A172 (cell line): ENCODE measurements around the gene VN1R2. TPM values are rescaled to one million over a fixed set of nuclear protein-coding genes. Genes with fewer than 3 reads are reported as not detected.
"Not testable (repeated sequence)": the region's sequence is repeated elsewhere in the genome, so short reads cannot be mapped to it uniquely, and the experiment has no call there.

Experiments
- DNase-seq: peaks from one replicate; pipeline ENCODE4 v3.0.0-alpha.2; 2015; ENCODE audit warnings: low spot score
- total RNA-seq: library from RNA; depleted of rRNA; stranded (reverse); fragments of >200 nt; shearing (Covaris generic); gene quantifications from 2 replicates; pipeline ENCODE4 v1.2.3, GENCODE V29; 2014; rRNA removed

VN1R2 gene, protein sequence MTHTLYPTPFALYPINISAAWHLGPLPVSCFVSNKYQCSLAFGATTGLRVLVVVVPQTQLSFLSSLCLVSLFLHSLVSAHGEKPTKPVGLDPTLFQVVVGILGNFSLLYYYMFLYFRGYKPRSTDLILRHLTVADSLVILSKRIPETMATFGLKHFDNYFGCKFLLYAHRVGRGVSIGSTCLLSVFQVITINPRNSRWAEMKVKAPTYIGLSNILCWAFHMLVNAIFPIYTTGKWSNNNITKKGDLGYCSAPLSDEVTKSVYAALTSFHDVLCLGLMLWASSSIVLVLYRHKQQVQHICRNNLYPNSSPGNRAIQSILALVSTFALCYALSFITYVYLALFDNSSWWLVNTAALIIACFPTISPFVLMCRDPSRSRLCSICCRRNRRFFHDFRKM
- total RNA-seq = not detected in 2 replicates

DNA sequence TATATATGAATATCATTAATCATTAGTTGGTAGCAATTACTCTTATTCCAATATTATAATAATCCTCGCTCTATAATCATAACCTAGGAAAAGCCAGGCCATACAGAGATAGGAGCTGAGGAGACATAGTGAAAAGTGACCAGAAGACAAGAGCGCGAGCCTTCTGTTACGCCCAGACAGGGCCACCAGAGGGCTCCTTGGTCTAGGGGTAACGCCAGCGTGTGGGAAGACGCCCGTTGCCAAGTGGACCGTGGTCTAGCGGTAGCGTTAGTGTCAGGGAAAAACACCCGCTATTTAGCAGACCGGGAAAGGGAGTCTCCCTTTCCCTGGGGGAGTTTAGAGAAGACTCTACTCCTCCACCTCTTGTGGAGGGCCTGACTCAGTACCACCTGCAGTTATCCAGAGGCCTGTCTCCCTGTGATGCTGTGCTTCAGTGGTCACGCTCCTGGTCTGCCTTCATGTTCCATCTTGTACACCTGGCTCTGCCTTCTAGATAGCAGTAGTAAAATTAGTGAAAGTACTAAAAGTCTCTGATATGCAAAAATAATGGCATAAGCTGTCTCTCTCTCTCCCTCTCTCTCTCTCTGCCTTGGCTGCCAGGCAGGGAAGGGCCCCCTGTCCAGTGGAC lies at the start of gene VN1R2:
TSS of gene VN1R2 (plus strand) at position 578 of the 628 bp plus-strand sequence. CDS start 84 bp downstream, outside the sequence.
- DNase-seq = not testable (repeated sequence)

- not testable (repeated sequence) for DNase-seq
Measured at GRCh38 chr19:53211554-53211953, 46.5 kb upstream of the VN1R2 start.

DNA sequence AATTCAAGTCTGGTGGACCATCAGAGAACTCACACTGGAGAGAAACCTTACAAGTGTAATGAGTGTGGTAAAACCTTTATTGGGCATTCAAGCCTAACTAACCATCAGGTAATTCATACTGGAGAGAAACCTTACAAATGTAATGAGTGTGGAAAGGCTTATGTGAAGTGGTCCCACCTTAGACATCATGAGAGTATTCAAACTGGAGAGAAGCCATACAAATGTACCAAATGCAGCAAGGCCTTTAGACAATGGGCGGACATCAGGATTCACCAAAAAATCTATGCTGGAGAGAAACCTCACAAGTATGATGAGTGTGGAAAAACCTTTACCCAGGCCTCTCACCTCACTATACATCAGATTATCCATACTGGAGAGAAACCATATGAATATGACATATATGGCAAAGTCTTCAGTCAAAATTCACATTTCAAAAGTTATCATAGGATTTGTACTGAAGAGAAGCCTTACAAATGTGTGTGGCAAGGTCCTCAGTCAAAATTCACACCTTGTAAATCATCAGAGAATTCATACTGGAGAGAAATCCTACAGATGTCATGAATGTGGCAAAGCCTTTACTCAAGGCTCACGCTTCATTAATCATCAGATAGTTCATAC lies 45.3 kb upstream of the VN1R2 start:
- no peak for DNase-seq

DNA sequence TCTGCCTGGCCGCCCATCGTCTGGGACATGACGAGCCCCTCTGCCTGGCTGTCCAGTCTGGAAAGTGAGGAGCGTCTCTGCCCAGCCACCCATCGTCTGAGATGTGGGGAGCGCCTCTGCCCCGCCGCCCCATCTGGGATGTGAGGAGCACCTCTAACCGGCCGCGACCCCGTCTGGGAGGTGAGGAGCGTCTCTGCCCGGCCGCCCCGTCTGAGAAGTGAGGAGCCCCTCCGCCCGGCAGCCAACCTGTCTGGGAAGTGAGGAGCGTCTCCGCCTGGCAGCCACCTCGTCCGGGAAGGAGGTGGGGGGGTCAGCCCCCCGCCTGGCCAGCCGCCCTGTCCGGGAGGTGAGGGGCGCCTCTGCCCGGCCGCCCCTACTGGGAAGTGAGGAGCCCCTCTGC lies 35.4 kb upstream of the VN1R2 start:
- DNase-seq = not testable (repeated sequence)

DNA sequence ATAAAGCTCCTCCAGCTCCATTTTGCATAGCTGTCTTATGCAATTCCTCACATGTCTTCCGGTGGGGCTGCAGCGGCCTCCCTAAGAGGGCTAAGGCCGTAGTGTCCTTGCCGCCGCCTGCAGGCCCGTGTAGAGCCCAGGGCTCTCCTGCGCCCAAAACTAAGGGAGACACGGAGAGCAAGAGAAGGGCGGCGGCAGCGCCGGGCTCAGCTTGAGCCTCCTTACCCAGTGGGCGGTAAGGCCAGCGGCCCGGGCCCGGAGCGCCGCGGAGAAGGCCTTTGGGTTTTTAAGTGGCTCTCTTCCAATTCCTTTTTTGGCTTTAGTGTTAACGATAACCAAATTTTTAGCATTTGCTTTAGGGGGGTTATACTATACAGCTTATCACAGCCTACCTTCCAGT lies 33.5 kb upstream of the VN1R2 start:
- DNase-seq = no peak

GRCh38 chr19:53237114-53237777 lies 20.8 kb upstream of the VN1R2 start:
- DNase-seq = no peak

- no peak for DNase-seq
Measured at GRCh38 chr19:53246498-53246897, 11.6 kb upstream of the VN1R2 start.

DNA sequence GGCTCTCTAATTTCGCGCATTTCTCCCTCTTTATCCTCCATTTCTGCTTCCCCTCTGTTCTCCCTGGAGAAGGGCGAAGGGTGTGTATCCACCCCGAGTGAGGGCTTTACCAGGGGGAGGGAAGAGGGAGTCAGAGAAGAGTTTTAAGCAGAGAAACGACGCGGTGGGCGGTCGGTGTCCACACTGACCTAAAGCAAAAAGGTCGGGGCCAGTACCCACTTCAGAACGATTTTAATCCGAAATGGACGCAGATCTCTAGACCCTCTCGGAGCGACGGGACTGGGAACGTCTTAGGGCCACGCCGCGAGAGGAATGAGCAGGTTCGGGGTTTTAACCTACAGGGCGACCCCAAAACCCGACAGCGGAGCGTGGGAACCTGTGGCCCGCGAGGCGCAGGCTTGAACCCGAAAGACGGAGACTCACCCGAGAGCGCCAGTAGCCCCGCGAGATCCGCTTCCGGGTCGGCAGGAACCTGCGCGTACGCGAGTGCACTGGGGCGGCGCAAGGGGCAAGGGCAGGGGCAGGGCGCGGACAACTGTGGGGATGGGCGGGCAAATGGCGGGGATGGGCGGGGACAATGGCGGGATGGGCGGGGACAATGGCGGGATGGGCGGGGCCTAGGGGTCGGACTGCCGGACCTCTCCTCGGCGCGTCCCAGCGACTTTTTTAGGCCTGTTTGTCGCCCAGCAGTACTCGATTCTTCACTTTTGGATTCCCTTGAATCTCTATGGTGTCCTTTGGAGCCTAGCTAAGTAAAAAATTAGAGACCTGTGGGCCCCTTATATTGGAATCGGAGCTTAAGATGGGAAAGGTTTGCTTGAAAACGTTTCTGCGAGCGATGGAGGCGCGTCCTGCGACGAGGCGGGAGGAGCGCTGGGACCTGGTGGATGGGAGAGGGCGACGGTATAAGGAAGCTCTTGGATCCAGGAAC lies 3.4 kb upstream of the VN1R2 start, which contains the start of gene ZNF677:
TSS of gene ZNF677 (minus strand) at position 463 of the 931 bp plus-strand sequence. CDS start 3,323 bp downstream, outside the sequence.
- DNase-seq = peak; percentile 19

DNA sequence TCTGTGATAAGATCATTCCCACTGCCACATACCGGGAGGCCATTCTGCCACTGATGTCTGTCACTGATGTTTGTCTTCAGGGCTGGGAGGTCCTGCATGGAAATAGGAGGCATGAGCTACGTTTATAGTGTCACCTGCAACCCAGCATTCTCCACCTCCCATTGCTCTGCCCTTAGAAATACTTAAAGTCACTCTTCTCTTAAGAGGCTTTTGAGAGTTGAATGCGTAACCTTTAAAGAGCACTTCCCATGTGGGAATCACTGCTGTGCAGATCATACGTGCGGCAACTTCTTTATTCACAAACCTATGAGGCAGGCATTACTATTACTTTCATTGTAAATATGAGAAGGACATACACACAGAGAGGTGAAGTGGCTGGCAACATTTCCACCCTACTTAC lies 9.5 kb downstream of the VN1R2 start, which contains the start of gene VN1R4:
TSS of gene VN1R4 (minus strand) at position 101 of the 400 bp plus-strand sequence. CDS start at position 43, 58 bp downstream.
- not testable (repeated sequence) for DNase-seq

- DNase-seq = not testable (repeated sequence)
Measured at GRCh38 chr19:53269861-53270260, 11.8 kb downstream of the VN1R2 start.

DNA sequence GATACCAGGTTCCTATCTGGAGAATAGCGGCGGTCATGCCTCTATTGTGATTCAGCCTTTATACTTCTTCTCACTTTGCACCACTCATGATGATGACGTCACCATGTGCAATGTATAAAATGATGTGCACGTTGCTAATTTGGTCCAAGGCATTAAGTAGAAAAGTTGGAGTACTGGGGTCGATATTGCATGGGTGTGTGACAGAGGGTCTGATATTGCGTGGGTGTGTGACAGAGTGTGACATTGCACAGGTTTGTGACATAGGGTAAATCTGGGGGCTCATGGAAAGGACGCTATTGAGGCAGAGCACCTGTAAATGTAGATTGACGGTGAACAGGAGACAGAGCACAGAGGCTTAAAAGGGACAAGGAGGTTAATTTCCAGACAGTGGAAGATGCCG lies 14.0 kb downstream of the VN1R2 start:
- no peak for DNase-seq

DNA sequence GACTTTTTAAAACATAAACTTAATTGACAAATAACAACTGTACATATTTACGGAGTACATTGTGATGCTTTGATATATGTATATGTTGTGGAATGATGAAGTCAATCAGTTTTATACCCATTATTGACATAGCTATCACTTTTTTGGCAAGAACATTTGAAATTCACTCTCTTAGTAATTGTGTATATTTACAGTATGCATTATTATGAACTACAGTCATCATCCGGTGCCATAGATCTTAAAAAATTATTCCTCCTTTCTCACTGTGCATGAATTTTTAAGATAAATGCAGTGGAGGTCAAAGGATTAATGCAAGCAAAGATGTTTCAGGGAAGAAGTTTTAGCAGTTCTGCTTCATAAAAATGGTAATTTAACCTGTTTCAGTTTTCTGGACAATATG lies 17.4 kb downstream of the VN1R2 start:
- DNase-seq = no peak

GRCh38 chr19:53281947-53282346 lies 23.9 kb downstream of the VN1R2 start:
- not testable (repeated sequence) for DNase-seq

- no peak for DNase-seq
Measured at GRCh38 chr19:53285087-53285486, 27.0 kb downstream of the VN1R2 start.

DNA sequence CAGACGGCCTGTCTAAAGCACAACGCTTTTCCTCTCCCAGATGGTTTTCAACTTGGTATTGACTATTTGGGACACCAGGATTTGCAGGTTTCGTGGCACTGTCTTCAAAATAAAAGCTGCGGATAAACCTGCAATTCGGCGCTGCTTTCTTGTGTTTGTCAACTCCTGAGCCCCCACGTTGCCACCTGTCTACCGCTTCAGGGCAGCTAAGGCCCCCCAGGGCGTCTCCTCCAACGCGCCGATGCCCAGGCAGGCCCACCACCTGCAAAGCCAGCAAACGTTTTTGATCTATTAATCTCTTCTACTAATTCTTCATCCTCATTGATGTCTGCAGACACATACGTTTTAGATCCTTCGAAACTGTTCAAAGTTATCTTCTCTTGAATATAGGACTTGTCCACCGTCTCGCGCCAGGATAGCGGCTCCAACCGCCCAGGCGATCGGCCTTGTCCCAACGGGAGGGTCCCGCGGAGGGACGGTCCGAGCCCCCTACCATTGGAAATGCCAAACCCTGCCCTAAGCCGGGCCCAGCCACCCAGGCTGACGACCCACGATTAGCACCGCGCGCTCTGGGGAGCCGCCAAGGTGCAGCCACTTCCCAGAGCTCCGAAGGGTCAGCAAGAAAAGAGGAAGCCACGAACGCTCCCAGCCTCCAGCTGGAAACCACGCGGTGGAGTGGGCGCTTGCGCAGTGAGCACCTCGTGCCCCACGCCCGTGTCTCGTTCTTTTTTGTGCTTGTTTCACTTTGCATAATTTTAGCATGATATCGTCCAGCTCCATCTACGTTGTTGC lies 32.9 kb downstream of the VN1R2 start:
- no peak for DNase-seq

DNA sequence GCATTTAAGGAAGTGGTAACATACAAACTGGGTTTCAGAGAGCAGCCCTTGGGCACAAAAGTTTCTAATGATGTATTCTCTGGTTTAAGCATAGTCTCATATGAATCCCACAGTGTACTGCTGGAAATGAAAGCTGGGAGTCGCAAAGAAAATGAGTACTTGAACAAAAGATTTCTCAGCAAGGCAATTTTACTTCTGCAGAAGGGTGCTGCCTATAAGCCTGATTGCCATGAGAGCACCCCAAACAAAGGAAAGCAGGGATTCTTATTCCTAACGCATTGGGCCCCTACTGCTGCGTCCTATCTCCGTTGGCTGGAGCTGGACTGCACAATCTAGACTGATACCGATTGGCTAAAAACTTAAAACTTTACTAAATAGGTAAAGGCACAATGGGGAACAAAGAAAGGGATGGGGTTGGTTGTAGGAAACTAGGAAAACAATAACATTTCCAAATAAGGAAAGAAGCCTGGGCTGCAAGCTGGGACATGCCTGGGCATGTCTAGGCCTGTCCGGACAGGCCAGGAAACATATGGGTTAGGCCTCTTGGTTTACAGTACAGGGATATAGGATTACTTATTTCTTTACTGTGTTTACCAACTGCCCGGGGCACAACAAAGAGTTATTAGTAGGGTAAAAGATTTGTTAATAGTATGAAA lies 36.8 kb downstream of the VN1R2 start:
- no peak for DNase-seq

- not testable (repeated sequence) for DNase-seq
Measured at GRCh38 chr19:53301341-53301740, 43.2 kb downstream of the VN1R2 start.

DNA sequence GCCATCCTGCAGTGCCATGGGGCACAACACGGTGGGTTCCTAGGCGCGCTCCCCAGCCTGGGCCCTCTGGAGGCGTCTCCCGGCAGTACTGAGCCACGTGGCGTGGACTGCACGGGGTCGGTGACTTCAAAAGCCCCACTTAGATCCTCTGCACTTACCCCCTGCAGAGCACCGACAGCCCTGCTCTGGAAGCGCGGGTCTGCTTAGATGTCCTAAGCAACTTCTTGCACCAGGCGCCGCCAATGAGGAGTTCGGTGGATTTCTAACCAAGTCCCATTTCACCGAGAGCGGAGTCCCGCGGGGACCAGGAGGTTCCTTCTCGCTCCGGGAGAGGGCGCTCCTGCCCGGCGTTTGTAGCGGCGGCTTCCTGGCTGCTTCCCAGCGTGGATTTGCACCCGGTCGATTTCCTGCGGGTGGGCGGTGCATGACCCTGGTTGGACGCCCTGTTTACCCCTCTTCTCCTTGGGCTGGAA lies 50.3 kb downstream of the VN1R2 start:
- no peak for DNase-seq
